Osteoblast (primary cell): ENCODE results near the gene ARHGAP15. TPM values are rescaled to one million over a fixed set of nuclear protein-coding genes. Genes with fewer than 3 reads are reported as not detected.

Experiments
- DNase-seq: peaks from one replicate; pipeline ENCODE4 v3.0.0; 2011; ENCODE audit warnings: low spot score, mixed read lengths; ENCODE audit not compliant: insufficient read length; ENCODE audit errors: missing footprints
- H2AFZ ChIP-seq: 2 replicates; pipeline ENCODE4 v1.6.0; 2011; ENCODE audit warnings: mild to moderate bottlenecking, low read length
- H3K27ac ChIP-seq: 2 replicates; pipeline ENCODE4 v1.5.1; 2011; ENCODE audit warnings: mild to moderate bottlenecking, low read depth, low read length, moderate library complexity
- H3K27me3 ChIP-seq: 2 replicates; pipeline ENCODE4 v1.6.0; 2012; ENCODE audit warnings: mild to moderate bottlenecking, control low read depth, inconsistent platforms, low read length, moderate library complexity; ENCODE audit not compliant: insufficient read depth
- H3K36me3 ChIP-seq: 2 replicates; pipeline ENCODE4 v1.5.1; 2011; ENCODE audit warnings: mild to moderate bottlenecking, low read length, control low read depth, moderate library complexity; ENCODE audit not compliant: insufficient read depth
- H3K4me1 ChIP-seq: 2 replicates; pipeline ENCODE4 v1.5.1; 2011; ENCODE audit warnings: mild to moderate bottlenecking, low read length, control low read depth, moderate library complexity; ENCODE audit not compliant: insufficient read depth
- H3K4me2 ChIP-seq: 2 replicates; pipeline ENCODE4 v1.6.0; 2011; ENCODE audit warnings: mild to moderate bottlenecking, low read length; ENCODE audit not compliant: insufficient read depth
- H3K4me3 ChIP-seq: fragments of 200-600 bp; sonication (generic); 3 replicates; pipeline ENCODE4 v1.5.1; 2012; ENCODE audit warnings: mild to moderate bottlenecking, low read length, inconsistent platforms; ENCODE audit not compliant: insufficient read depth
- H3K79me2 ChIP-seq: 2 replicates; pipeline ENCODE4 v1.6.0; 2012; ENCODE audit warnings: mild to moderate bottlenecking, low read length, control low read depth, inconsistent platforms; ENCODE audit not compliant: insufficient read depth
- H3K9me3 ChIP-seq: 2 replicates; pipeline ENCODE4 v1.5.1; 2011; ENCODE audit warnings: low read depth, low read length, control low read depth
- H4K20me1 ChIP-seq: 2 replicates; pipeline ENCODE4 v1.6.0; 2012; ENCODE audit warnings: mild to moderate bottlenecking, low read length, control low read depth; ENCODE audit not compliant: insufficient read depth
- CTCF ChIP-seq: IDR thresholded peaks from 2 replicates; pipeline ENCODE4 v1.5.1; 2011; ENCODE audit warnings: mild to moderate bottlenecking, low read depth, low read length, moderate library complexity; ENCODE audit errors: extremely low read depth
- total RNA-seq: library from RNA; depleted of rRNA; stranded (reverse); fragments of >200 nt; gene quantifications from 2 replicates; pipeline ENCODE4 v1.2.3, GENCODE V29; 2012

The ARHGAP15 gene
- total RNA-seq, 1 donor, result 2.2 TPM

GRCh38 chr2:143696651-143697050, 567.4 kb downstream of the ARHGAP15 start:
- Histone ChIP-seq H3K9me3 (no peaks in the 10 kb centered on the region), H3K4me2 (no peak overlapping the region), H3K27me3 (no peaks in the 10 kb centered on the region), H3K79me2 (no peaks in the 10 kb centered on the region), H3K4me1 (no peaks in the 10 kb centered on the region), H3K36me3 (no peaks in the 10 kb centered on the region), H3K4me3 (no peak overlapping the region), H2AFZ (no peak overlapping the region), H3K27ac (no peak overlapping the region), H4K20me1 (no peaks in the 10 kb centered on the region)
- TF ChIP-seq CTCF, result no peak
- no peak for DNase-seq

- no peaks in the 10 kb centered on the region for H3K4me1 ChIP-seq
- no peaks in the 10 kb centered on the region for H3K27me3 ChIP-seq
- no peak for DNase-seq
- H3K36me3 ChIP-seq, result no peaks in the 10 kb centered on the region
- no peaks in the 10 kb centered on the region for H3K9me3 ChIP-seq
- H3K4me3 ChIP-seq, result no peak overlapping the region
- no peaks in the 10 kb centered on the region for H4K20me1 ChIP-seq
- H3K27ac ChIP-seq, result no peak overlapping the region
- no peaks in the 10 kb centered on the region for H3K79me2 ChIP-seq
- H2AFZ ChIP-seq, result no peak overlapping the region
- no peak overlapping the region for H3K4me2 ChIP-seq
- TF ChIP-seq CTCF, result no peak
Measured at GRCh38 chr2:143697744-143698143, 568.5 kb downstream of the ARHGAP15 start.

- no peaks in the 10 kb centered on the region for H3K36me3 ChIP-seq
- H3K4me3 ChIP-seq, result no peak overlapping the region
- no peaks in the 10 kb centered on the region for H4K20me1 ChIP-seq
- no peak for TF ChIP-seq CTCF
- no peak overlapping the region for H3K27ac ChIP-seq
- DNase-seq, result no peak
- no peaks in the 10 kb centered on the region for H3K4me1 ChIP-seq
- no peaks in the 10 kb centered on the region for H3K79me2 ChIP-seq
- H3K9me3 ChIP-seq, result no peaks in the 10 kb centered on the region
- H3K27me3 ChIP-seq, result no peaks in the 10 kb centered on the region
- H2AFZ ChIP-seq, result no peak overlapping the region
- H3K4me2 ChIP-seq, result no peak overlapping the region
Measured at GRCh38 chr2:143698352-143698751, 569.1 kb downstream of the ARHGAP15 start.

- Histone ChIP-seq H2AFZ (no peak overlapping the region), H3K27me3 (no peaks in the 10 kb centered on the region), H3K4me3 (no peak overlapping the region), H3K79me2 (no peaks in the 10 kb centered on the region), H3K4me2 (no peak overlapping the region), H3K27ac (no peak overlapping the region), H3K4me1 (no peaks in the 10 kb centered on the region), H3K36me3 (no peaks in the 10 kb centered on the region), H4K20me1 (no peaks in the 10 kb centered on the region), H3K9me3 (no peaks in the 10 kb centered on the region)
- no peak for DNase-seq
- TF ChIP-seq CTCF, result no peak
Measured at GRCh38 chr2:143698888-143699570, 569.8 kb downstream of the ARHGAP15 start.
